ENCODE results near the gene DNASE2.

The DNASE2 gene

GRCh38 chr19:12868540-12869112, 12.6 kb downstream of the DNASE2 start:
- Histone ChIP-seq H3K27me3 (ENCODE audit: insufficient read depth, low read depth, severe bottlenecking) (no peaks in the 10 kb centered on the region), H3K9me3 (ENCODE audit: severe bottlenecking) (no peaks in the 10 kb centered on the region), H3K27ac (no peak overlapping the region), H3K36me3 (peaks cover 76% of the 10 kb centered on the region), H3K4me3 (ENCODE audit: low read depth, low read length) (no peak overlapping the region)
- TF ChIP-seq, protein P1, sequence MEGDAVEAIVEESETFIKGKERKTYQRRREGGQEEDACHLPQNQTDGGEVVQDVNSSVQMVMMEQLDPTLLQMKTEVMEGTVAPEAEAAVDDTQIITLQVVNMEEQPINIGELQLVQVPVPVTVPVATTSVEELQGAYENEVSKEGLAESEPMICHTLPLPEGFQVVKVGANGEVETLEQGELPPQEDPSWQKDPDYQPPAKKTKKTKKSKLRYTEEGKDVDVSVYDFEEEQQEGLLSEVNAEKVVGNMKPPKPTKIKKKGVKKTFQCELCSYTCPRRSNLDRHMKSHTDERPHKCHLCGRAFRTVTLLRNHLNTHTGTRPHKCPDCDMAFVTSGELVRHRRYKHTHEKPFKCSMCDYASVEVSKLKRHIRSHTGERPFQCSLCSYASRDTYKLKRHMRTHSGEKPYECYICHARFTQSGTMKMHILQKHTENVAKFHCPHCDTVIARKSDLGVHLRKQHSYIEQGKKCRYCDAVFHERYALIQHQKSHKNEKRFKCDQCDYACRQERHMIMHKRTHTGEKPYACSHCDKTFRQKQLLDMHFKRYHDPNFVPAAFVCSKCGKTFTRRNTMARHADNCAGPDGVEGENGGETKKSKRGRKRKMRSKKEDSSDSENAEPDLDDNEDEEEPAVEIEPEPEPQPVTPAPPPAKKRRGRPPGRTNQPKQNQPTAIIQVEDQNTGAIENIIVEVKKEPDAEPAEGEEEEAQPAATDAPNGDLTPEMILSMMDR (IDR thresholded peaks at IDR 0.05; ENCODE audit: low read depth, low read length) = no peak
- no peak for DNase-seq

DNA sequence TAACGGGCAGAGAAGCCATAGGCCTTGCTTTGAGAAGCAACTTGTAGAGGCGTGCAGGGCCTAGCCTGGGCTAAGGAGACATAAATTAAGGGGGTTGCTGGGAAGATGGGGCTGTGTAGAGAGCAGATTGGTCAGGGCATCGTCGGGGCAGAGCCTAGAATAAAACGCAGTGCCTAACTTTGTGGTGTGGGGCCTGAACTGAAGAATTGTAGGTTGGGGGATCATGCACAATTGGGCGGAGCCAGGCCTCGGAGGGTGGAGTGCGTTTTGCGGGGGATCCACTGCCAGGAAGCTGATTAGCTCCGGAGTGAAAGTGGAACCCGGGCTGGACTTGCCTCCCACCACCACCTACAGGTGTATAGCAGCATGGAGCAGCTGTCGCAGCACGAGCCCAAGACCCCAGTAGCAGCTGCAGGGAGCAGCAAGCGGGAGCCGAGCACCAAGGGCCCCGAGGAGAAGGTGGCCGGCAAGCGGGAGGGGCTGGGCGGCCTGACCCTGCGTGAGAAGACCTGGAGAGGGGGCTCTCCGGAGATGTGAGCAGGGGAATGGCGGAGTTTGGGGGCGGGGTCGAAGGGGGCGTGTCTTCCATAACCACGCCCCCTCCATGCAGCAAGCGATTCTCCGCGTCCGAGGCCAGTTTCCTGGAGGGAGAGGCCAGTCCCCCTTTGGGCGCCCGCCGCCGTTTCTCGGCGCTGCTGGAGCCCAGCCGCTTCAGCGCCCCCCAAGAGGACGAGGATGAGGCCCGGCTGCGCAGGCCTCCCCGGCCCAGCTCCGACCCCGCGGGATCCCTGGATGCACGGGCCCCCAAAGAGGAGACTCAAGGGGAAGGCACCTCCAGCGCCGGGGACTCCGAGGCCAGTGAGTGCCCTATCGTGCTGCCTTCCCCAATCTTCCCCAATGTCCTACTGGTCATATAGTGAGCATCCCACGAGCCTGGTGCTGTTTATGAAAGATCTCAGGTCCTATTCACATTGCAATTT, 13.8 kb downstream of the DNASE2 start:
- Histone ChIP-seq H3K36me3 (peaks cover 63% of the 10 kb centered on the region), H3K27ac (no peak overlapping the region), H3K27me3 (ENCODE audit: insufficient read depth, low read depth, severe bottlenecking) (no peaks in the 10 kb centered on the region), H3K4me3 (ENCODE audit: low read depth, low read length) (no peak overlapping the region), H3K9me3 (ENCODE audit: severe bottlenecking) (no peaks in the 10 kb centered on the region)
- TF ChIP-seq, protein P1 (IDR thresholded peaks at IDR 0.05; ENCODE audit: low read depth, low read length) = no peak
- DNase-seq = no peak

DNA sequence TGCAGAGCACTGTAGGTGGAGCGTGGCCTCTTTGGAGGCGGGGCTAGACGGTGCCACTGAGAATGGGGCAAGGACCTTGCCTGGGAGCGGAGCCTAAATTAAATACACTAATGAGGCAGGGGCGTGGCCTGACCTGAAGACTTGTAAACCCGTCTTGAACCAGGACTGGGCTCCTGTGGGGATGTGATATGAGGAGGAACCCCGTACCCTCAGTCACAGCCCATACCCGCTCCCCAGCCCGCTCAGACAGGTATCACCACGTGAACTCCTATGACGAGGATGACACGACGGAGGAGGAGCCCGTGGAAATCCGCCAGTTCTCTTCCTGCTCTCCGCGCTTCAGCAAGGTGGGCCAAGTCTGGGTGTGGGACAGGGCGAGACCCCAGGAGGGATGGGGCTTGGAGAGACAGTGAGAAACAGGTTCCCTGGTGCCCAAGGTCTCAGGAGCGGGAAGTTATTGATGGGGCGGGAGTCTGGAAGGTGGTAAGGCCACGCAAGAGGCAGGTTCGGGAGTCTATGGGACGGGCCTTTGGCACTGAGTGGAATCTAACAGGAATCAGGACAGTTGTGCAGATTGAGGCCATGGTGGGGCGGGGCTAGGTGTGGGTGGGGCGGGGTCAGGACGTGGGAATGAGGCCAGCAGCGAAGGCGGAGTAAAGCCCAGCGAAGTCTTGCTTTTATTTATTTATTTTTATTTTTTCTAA, 14.7 kb downstream of the DNASE2 start:
- no peak for DNase-seq

GRCh38 chr19:12865746-12866415, 15.4 kb downstream of the DNASE2 start:
- peaks cover 57% of the 10 kb centered on the region for H3K36me3 ChIP-seq
- TF ChIP-seq, protein P1 (IDR thresholded peaks at IDR 0.05; ENCODE audit: low read depth, low read length) = no peak
- no peaks in the 10 kb centered on the region for H3K9me3 ChIP-seq (ENCODE audit: severe bottlenecking)
- no peak for DNase-seq
- H3K27me3 ChIP-seq (ENCODE audit: insufficient read depth, low read depth, severe bottlenecking) = no peaks in the 10 kb centered on the region
- H3K27ac ChIP-seq = no peak overlapping the region
- no peak overlapping the region for H3K4me3 ChIP-seq (ENCODE audit: low read depth, low read length)

More for the DNA sequence above, 14.7 kb downstream of the DNASE2 start:
- Histone ChIP-seq H3K27me3 (ENCODE audit: insufficient read depth, low read depth, severe bottlenecking) (no peaks in the 10 kb centered on the region), H3K9me3 (ENCODE audit: severe bottlenecking) (no peaks in the 10 kb centered on the region), H3K36me3 (peaks cover 60% of the 10 kb centered on the region), H3K27ac (no peak overlapping the region), H3K4me3 (ENCODE audit: low read depth, low read length) (no peak overlapping the region)
- TF ChIP-seq, protein P1 (IDR thresholded peaks at IDR 0.05; ENCODE audit: low read depth, low read length) = no peak
